GM18505 (cell line): Measurements from ENCODE around the gene APCDD1.

Experiments used
- ATAC-seq: cut with Tn5 transposase; IDR thresholded peaks from one replicate; pipeline ENCODE4 v1.9.1; 2021; ENCODE audit not compliant: unreplicated experiment
- POLR2A ChIP-seq: IDR thresholded peaks from 4 replicates; pipeline ENCODE4 v1.6.1; 2011; ENCODE audit warnings: borderline replicate concordance; ENCODE audit not compliant: insufficient read depth, insufficient read length; ENCODE audit errors: extremely low read depth

The APCDD1 gene

DNA sequence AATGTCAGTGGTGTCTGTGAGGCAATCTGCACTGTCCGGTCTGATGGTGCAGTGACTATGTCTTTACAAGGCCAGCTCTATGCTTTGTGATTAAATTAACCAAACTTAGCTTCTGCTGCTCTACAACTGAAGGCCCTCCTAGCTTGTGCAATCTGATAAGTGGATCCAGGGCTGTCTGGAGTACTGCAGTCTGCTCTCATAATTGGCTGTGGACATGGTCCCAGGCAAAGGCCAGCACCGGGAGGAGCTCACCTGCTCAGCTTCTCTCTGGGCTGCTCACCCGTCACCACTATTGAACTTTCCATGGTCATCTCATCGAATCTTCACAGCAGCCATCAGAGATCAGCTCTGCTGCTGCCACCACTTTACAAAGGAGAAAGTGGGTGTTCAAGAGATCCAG lies 13.0 kb upstream of the APCDD1 start:
- no peak for TF ChIP-seq POLR2A
- no peak for ATAC-seq

DNA sequence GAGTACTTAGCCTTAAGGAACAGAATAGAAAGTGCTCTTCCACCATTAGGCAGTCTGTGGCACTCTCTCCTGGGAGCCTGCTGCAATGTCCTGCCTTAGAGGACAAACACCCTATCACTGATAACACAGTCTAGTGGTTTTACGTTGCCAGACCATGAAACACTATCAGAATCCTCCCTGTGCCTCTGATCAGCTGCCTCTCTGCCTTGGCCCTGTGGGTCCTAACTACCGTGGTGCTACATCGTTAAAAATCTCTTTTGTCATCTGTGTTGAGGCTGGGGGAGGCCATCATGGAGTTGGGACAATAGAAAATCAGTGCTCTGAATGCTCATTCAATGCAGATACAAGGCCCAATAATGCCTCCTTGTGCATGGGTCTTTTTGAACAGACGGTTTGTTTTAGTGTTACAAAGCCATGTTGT lies 11.9 kb upstream of the APCDD1 start:
- ATAC-seq: no peak
- no peak for TF ChIP-seq POLR2A

DNA sequence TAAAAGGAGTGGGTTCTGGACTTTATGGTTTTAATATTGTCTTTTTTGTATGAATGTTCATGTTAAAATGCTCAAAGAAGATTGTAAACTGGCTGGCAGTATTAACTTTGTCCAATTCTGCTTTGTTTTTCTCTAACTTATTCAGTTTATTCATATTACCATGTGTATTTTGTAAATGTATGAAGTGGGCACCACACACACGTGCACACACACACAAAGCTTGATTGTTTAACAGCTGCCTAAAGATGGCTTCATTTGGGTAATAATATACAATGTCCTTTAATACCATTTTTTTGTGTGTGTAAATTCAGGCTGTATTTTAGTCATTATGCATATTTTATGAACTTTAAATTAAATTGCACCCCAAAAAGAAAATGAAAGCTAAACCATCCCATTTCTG lies 11.4 kb upstream of the APCDD1 start:
- ATAC-seq: no peak
- TF ChIP-seq POLR2A: no peak

DNA sequence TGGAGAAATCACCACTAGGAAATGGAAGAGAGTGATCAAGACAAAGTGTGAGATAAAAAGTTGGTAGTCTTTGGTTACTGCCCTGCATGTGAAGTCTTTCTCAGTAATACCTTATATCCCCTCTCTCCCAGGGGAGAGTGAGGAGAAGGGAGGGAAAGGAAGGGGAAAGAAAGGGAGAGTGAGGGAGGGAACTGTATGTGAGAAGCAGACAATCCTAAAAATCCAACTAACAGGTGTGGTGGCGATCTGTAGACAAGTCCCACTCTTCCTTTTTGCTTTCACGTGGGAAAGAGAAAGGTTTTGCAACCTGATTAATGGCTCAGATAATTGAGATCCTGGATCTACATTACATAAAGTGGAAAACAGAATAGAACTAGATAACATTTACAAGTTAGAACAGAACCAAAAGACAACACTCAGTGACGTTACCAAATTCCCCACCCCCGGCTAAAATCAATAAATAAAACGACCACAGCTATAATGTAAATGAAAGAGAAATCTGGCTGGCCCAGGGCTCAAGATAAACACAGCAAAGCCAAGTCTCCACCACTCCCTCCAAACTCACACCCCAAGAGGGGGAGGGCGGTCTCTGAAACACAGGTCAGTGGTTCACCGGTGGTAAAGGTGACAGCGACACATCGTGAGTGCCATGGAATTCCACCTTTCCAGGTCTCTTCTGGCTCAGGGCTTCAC lies 10.0 kb upstream of the APCDD1 start:
- no peak for ATAC-seq
- TF ChIP-seq POLR2A: no peak

DNA sequence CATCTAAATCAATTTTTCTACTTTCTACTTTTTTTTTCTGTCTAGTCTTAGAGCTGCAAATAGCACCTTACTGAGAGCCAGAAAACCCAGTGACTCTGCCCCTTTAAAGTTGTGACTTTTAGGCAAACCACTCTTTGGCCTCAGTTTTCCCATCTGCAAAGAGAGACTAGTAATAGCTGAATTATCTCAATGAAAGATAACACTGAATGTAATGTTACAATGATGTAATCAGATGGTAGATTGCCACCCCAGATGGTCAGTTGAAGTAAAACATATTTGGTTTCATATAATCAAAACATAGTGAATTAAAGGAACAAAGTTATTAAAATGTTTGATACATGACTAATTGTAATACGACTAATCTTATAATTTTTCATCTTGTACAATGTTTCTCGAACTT lies 5.0 kb upstream of the APCDD1 start:
- TF ChIP-seq POLR2A: no peak
- ATAC-seq: no peak

DNA sequence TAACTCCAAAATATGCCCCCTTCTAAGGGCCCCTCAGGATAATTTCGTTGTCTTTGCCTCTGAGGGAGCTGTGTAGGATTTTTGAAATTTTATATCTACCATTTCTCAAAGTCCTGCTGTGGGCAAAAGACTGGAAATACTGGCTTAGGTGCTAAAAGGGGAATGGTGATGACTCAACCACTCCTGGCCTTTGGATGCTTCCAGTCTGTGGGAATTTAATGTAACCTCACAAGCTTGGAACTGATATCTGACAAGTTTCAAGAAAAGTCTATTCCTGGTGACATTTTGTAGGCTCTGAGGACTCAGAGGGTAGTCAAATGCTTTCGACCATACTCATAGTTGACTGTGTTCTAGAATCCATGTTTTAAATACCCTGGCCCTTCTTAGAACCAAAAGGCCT lies 3.4 kb upstream of the APCDD1 start:
- no peak for ATAC-seq
- no peak for TF ChIP-seq POLR2A

DNA sequence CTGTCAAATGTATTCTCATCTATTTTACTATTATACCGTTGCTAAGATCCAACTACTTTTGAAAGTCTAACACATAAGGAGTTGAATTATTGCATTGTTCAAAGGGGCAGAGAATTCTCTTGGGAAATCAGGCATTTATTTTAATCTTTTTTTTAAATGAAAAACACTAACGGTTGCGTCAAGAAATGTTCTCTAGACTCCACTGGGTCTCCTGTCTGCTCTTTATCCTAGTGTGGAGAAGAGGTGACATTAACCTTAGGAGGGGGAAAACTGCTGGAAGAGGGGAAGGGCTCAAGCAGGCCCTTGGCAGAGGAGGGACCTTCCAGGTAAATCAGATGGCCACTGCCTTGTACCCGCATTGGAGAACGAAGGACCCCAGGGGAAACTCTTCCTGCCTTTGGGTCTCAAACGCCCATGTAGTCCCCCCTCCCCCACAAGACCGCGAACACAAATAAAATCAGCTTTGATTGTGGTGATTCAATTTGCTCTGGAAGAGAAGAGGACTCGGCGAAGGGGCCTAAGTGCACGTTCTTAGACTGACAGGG lies 1.1 kb upstream of the APCDD1 start:
- no peak for TF ChIP-seq POLR2A
- no peak for ATAC-seq

DNA sequence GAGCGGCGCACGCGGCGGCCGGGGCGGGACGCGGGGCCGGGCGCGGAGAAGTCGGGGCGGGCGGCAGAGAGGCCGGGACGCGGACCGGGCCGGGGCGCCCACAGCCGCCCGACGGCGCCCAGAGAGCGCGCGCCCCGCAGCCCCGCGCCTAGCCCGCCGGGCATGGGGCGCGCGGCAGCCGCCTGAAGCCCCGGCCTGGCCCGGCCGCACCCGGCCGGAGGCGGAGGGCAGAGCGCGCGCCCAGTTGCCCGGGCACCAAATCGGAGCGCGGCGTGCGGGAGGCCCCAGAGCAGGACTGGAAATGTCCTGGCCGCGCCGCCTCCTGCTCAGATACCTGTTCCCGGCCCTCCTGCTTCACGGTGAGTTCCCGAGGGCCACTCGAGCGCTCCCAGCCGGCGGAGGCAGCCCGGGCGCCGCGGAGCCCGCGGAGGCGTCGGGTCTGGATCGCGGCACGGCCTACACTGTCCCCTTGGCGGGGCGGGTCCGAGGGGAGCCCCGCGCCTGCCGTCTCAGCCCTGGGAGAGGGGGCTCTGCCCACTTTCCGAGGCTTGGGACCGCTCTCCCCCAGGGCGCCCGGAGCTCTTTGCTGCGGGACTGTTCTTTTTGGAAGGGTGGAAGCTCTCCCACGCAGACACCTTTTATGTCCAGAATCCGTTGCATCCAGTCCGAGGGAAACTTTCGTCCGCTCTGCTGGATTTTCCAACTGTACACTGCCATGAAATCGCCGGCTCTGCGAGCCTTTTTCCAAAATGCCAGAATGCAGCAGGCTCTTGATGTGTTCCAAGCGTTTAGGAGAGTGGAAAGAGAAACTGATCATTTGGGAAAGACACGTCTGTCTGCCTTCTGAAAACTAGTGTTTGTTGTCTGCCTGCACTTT lies 484 bp downstream of the APCDD1 start:
- TF ChIP-seq POLR2A: no peak
- no peak for ATAC-seq

DNA sequence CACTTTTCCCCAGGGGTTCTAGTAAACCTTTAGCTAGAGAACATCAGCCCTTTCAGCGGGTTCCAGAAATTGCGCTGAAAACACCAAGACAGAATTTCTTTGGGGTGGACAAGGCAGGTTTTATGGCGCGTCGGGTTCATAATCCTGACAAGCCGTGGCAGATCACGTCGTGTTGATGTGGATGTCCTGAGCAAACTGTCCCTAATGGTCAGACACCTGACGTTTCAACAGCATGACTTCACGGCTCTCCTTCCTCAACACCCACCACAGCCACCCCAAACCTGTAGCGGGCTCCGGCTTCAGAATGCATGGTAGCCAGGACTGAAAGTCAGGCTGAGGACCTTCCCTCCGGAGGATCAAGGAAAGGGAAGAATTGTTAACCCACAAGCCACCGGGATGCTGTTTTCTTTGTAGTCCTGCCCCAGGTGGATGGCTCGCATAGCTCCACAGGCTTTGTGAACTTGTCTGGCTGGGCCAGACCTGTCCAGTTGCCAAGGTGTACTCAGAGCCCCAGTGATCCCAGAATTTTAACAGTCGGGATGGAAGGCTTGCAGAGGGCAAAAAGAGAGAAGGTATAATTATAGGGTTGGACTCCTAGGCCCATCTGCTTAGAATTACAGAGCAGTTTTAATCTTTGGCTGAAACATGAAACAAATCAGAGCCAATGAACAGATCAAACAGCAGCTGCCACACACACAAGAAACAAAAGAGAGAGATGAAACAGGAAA lies 1.5 kb downstream of the APCDD1 start:
- TF ChIP-seq POLR2A: no peak
- no peak for ATAC-seq

DNA sequence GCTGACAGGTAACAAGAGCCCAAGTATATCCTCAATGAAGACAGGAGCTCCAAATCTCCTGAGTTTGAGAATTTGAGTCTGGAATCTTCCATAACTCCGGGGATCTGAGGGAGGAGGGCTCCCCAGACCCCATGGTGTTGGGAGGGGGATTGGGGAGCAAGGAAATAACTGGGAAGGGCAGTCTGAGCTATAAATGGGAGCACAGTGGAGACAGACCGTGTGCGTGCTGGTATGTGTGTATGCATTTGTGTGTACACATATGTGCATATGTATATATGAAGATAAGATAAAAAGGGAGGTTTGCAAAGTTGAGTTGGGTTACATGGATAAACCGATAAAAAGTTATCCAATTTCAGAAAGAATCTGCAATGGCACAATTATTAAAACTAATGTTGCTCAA lies 2.3 kb downstream of the APCDD1 start:
- no peak for ATAC-seq

DNA sequence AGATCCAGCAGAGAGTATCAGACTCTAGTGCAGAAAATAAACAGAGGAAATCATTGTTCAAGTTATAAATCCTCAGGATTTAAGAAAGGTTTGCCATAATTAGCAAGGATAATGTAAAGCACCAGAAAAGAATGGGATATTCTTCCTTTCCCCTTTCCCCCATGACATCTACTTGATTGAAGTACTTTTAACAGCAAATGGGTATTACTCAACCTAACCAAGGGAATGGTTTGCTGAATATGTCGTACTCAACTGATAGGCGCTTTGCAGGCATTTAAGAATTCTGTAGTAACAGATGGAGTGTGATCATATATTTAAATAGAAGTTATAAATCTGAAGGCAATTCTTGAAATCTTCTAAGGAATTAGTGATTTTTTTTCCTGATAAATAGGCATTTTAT lies 2.7 kb downstream of the APCDD1 start:
- ATAC-seq: no peak
- no peak for TF ChIP-seq POLR2A

More for the DNA sequence above, 2.3 kb downstream of the APCDD1 start:
- no peak for TF ChIP-seq POLR2A

DNA sequence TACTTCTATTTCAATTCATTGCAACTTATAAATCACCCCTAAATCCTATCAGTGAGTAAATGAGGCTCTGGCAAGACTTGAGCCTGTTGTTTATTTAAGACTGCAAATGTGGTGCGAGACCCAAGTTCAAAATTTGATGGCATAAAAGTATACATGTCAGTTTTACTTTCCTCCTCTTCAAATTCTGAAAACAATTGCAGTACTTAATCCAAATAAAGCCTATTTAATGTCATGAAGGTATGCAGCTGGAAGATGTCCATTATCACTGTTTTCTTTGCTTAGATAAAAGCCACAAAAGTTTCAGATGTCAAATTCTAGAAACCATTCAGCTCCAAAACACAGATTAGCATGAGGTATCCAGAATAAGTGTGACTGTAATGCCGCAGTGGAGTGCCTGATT lies 3.3 kb downstream of the APCDD1 start:
- no peak for ATAC-seq

DNA sequence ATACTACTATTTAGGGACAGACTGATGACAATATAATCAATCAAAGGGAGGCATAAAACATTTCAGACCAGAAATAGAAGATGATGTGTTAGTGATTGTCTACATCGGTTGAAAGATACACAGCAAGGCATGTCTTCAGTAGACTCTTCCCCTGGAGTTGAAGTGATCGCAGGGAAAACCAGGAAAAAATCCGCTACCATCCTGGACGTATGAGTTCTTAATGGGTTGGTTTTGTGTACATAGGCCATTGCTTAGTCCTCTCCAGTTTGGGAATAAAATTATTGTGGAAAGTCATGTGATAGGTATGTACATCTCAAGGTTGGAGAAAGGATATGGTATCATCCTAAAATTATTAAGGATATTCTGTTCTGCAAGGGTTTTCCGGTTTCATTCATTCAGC lies 4.3 kb downstream of the APCDD1 start:
- ATAC-seq: no peak
- TF ChIP-seq POLR2A: no peak

More for the DNA sequence above, 3.3 kb downstream of the APCDD1 start:
- no peak for TF ChIP-seq POLR2A

DNA sequence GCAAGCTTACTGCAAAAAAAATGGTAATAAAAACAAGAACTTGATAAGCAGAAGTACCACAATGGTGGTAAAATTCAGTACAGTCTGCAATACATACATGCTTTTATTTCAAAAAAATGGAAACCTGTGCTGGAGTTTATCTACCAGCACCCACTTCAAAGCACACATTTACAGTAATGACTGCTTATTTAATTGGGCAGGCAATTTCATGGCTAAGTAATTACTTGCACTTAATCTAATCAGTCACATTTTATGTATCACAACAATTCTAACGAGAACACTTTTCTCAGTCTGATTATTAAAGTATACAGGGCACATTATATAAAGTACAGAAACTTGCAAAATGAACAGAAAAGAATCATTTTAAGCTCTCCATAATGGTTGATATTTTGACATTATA lies 5.2 kb downstream of the APCDD1 start:
- no peak for ATAC-seq
- TF ChIP-seq POLR2A: no peak

DNA sequence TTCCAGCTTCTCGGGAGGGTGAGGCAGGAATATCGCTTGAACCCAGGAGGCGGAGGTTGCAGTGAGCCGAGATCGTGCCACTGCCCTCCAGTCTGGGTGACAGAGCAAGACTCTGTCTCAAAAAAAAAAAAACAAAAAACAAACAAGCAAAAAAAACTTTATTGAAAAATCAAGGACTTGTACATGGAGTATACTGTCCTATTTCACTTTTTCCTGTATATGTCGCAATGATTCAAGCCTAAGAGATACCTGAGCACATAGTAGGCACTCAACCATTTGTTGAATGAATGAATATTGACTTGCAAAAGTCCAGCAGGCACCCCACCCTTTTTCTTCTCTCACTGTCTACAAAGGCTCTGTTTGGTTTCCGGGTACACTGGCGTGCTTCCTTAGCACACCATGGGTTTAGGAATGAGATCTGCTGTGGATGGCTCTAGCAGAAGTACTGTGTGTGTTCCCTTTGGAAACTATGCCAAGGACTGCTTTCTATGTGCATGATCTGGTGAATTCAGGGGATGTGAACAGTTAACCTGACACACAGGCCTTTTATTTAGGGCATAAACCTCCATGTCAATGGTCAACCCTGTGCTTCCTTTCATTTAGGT lies 6.1 kb downstream of the APCDD1 start:
- no peak for ATAC-seq
- TF ChIP-seq POLR2A: no peak
